ENCODE data around the gene PREX1.
A peak's percentile ranks its signal among the peaks of the same experiment; 100 is the strongest.
"Not testable (repeated sequence)": the region's sequence is repeated elsewhere in the genome, so short reads cannot be mapped to it uniquely, and the experiment has no call there.

The PREX1 gene, protein sequence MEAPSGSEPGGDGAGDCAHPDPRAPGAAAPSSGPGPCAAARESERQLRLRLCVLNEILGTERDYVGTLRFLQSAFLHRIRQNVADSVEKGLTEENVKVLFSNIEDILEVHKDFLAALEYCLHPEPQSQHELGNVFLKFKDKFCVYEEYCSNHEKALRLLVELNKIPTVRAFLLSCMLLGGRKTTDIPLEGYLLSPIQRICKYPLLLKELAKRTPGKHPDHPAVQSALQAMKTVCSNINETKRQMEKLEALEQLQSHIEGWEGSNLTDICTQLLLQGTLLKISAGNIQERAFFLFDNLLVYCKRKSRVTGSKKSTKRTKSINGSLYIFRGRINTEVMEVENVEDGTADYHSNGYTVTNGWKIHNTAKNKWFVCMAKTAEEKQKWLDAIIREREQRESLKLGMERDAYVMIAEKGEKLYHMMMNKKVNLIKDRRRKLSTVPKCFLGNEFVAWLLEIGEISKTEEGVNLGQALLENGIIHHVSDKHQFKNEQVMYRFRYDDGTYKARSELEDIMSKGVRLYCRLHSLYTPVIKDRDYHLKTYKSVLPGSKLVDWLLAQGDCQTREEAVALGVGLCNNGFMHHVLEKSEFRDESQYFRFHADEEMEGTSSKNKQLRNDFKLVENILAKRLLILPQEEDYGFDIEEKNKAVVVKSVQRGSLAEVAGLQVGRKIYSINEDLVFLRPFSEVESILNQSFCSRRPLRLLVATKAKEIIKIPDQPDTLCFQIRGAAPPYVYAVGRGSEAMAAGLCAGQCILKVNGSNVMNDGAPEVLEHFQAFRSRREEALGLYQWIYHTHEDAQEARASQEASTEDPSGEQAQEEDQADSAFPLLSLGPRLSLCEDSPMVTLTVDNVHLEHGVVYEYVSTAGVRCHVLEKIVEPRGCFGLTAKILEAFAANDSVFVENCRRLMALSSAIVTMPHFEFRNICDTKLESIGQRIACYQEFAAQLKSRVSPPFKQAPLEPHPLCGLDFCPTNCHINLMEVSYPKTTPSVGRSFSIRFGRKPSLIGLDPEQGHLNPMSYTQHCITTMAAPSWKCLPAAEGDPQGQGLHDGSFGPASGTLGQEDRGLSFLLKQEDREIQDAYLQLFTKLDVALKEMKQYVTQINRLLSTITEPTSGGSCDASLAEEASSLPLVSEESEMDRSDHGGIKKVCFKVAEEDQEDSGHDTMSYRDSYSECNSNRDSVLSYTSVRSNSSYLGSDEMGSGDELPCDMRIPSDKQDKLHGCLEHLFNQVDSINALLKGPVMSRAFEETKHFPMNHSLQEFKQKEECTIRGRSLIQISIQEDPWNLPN (N-terminal part only)

DNA sequence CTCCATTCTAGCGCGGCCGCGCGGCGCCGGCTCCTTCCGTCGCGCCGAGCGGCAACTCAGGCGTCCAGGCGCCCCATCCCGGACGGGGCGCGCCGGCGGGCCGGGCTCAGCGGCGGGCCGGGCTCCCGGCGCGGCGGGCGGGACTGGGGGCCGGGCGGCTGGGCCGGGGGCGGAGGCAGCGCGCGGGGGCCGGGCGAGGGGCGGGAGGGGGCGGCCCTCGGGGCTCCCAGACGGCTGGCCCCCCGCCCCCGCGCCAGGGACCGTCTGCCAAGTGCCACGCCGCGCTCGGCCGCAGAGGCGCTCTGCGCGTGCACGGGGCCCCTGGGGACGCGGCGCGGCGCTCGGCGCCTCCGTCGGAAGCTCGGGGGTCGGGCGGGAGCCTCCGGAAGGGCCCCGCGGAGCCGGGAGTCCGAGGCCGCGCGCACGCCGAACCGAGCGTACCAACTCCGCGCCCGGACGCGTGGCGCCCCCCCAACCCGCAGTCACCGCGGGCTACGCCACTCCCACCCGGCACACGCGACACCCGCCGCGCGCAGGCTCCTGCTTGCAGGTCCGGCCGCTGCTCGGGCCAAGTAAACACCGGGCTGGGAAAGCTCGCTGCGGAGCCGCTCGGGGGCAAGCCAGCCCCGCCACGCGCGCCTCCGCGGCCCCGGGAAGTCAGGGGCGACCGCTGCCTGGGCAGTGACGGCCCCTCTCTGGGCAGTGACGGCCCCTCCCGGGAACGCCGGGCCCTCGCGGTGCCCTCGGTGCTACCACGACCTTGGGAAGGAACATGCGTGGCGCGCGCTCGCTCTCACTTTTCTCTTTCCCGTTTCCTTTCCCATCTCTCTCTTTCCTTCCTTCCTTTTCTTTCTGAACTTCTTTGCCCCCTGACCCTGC lies at the start of gene PREX1:
Gene PREX1, minus strand, starts transcription at position 145 of the 879 bp plus-strand sequence. Its CDS starts 139 bp downstream, at position 6.
- peak; percentile 63 to 72 for DNase-seq

DNA sequence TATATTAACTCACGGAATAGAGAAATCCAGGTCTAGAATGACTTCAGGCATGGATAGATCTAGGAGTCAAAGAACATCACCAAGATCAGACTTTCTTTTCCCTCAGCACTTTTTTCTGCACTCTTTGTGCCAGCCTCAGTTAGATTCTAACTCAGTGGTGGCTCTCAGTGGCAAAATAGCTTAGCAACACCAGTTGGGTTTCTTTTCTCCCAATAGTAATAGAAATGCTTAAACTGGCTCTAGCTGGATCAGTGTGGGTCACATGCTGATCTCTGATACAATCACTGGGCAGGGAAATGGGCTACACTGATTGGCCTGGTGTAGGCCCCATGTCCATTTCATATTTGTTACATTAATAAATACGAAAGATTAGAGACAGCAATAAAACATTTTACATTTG lies 49.5 kb upstream of the PREX1 start:
- DNase-seq = no peak

DNA sequence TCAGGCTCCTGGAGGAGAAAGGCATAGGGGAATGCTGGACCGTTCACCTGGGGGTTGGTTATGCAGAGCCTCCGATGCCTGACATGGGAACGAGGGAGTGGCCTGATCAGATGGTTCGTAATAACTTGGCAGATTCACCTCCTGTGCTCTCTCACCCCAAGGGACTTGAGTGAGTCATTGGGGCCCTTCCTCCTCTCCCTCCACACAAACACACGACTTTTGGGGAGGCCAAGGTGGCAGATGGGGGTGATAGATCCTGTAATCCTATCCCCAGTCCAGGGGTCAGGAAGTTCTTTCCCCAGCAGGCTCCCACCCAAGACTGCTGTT lies 48.1 kb upstream of the PREX1 start:
- no peak for DNase-seq

DNA sequence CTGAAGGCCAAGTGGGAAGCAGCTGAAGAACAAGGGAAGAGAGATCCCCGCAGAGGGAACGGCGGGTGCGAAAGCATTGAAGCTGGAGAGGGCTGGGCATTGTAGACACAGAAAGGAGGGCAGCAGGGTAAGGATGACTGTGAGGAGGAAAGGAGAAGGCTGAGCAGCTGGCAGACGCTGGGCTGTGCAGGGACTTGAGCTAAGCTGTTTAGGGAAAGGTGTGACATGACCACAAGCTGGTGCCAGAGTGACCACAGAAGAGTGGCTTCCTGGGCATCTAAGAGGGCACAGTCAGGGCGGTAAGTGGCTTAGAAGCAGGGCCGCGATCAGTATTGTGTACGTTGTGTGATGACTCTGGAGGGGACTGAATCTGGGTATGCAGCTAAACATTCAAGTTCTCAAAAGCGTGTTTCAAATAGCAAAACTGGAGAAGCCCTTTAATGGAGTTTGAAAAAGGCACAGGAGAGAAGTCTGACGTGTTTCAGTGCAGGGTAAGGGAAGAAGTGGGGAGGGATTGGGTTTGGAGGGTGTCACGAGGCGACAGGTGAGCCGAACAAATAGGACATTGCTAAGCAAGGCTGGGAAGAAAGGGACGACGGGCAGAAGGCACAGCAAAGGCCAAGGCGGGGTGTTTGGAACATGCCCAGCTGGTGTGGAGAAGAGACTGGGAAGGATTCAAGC lies 47.6 kb upstream of the PREX1 start:
- DNase-seq = no peak

DNA sequence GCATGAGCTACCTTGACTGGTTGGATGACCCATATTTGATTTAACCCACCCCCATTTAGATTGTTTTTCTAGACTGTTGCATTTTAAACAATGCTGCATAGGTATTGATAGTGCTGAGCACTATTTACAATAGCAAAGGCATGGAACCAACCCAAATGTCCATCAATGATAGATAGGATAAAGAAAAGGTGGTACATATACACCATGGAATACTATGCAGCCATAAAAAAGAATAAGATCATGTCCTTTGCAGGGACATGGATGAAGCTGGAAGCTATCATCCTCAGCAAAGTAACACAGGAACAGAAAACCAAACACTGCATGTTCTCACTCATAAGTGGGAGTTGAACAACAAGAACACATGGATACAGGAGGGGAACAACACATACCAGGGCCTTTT lies 41.6 kb upstream of the PREX1 start:
- not testable (repeated sequence) for DNase-seq

DNA sequence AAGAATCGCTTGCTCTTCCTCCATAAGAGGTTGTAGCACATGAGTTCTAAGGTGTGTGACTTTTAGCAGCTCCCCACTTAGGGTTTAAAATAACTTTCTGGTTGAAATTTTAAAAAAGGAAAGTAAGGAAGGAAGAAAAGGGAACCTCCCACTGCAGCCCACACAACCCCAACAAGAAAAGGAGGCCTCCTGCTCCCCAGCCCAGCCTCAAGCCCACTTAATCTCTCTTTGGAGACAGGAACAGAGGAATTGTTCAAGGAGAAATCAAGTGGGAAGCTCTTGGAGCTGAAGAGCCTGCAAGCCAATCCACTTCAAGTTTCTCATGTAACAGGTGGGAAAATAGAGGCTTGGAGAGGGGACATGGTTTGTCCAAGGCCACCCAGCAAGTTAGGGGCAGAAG lies 39.1 kb upstream of the PREX1 start:
- no peak for DNase-seq

DNA sequence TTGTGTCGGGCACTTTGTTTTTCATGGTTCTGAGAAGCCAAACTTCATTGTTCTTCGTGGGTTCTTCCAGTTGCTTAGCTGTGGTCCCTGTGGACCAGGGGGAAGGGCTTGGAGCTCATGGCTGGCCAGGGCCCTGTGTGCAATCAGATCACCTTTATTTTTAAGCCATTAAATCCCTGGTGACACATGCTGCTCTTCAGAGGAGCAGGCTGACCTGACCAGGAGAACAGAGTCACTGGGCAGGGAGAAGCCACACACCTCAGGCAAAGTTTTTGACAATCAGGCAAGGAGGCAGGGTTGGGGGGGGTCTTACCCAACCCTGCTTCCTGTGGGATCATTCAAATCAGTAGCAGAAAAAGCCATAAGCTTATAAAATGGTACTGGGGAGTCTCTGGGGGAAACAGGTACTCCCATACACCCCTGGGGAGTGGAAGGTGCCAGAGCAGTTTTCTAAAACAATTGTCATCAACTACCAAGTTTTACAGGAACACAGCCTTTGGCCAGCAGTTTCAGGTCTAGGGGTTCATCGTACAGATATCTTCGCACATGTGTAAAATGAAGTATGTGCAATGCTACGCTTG lies 37.0 kb upstream of the PREX1 start:
- no peak for DNase-seq

DNA sequence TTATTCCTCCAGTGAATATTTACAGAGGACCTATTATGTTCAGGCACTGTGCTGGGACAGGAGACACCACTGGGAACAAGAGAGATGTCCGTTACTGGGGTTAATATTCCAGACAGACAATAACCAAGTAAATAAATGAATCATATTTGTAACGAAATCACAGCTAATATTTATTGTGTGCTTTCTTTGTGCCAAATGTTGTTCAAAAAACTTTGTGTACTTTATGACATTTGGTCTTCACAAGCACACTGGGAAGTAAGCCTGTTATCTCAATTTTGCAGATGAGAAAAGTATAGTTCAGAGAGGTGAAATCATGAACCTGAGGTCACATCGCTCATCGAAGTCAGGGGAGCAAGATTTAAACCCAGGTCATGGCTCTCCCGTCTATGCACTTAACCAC lies 36.5 kb upstream of the PREX1 start:
- no peak for DNase-seq

DNA sequence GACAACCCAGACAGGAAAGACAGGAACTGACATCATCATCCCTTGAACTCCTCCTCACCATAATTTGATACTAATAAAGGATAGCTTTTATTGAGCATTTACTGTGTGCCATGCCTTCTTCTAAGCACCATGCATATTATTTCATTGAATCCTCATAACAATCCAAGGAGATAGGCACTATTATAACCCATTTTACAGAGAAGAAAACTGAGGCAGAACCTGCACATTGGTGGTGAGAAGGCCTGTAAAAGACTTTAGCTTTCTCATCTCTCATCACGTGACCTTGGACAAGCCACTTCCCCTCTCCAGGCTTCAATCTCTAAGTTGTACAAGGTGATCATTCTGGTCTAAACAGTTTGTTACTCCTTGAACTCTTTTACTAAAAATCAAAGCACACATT lies 34.5 kb upstream of the PREX1 start:
- no peak for DNase-seq

DNA sequence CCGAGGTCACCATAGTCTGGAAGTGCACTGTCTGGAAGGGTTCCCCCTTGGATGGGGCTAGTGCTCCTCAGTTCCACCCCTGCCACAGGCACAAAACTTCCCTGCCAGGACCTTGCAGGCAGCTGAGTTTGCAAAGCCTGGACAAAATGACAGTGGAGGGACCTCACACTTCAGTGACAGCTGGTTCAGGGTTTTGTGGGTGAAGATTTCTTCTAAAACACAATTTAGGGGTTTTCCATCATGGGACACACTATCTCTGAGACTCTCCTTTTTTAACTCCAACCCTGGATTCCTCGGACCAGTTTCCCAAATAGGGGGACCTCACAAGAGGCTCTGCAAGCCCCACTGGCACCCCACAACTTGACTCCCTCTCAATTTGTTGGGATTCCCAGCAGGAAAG lies 33.6 kb upstream of the PREX1 start:
- no peak for DNase-seq

DNA sequence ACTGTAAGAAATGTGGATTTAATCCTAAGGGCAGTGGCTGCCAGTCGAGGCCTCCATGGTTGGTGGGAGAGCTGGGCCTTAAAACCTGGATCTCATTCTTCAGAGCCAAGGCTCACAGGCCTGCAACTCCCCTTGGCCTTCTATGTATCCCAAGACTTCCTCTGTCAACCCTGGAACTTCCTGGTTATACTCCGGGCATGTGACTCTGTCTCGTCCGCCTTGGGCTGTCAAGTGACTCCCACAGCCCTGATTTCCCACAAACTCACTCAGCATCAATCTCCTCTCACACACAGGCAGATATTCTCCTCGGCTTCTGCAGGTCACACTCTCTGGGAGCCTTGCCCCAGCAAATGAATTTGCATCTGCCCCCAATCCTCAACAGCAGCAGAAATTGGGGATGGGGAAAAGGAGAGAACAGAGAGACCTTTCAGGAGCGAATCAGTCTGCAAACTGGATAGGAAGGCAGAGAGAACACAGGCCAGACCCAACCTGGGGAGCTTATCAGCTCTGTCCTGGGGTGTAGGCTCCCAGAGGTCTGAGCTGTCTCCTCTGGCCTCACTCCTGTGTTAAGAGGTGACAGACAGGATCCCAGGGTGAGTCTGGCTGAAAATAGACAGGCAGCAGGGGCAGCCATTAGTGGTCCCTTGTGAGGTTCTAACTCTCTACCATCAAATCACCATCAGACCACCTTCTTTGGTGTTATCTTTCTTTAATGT lies 30.4 kb upstream of the PREX1 start:
- DNase-seq = no peak

DNA sequence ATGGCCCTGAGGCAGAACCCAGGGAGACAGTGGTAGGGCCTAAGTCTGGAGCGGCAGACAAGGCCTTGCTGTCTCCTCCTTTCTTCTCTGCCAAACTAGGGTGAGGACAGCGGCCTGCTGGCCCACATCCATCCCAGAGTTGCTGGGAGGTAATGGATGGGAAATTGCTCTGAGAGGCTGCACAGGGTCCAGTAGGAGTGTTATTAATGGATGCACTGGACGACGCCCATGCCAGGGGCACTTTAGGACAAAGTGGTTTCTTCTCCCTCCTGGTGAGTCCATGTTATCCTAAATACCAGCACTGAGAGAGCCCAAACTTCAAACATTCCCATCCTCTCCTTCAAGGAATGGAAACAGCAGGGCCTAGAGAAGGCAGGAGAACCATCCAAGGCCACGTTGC lies 28.3 kb upstream of the PREX1 start:
- no peak for DNase-seq

DNA sequence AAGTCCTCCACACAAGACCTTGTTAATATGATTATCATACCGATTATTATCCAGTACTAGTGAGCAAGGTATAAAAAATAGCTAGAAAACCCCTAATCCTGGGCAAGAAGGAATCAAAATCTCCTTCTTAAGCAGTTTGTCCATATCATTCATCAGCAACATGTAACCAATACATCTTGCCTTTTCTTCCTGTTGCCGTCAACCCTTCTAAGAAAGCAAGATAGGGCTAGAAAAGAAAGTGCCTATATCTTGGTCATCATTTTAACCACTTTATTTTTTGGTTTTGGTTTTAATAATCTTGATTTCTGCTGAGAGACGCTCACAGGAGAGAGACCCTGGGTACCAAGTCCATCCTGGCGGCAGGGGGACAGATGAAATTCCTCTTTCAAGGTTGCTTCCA lies 27.2 kb upstream of the PREX1 start:
- DNase-seq = no peak

DNA sequence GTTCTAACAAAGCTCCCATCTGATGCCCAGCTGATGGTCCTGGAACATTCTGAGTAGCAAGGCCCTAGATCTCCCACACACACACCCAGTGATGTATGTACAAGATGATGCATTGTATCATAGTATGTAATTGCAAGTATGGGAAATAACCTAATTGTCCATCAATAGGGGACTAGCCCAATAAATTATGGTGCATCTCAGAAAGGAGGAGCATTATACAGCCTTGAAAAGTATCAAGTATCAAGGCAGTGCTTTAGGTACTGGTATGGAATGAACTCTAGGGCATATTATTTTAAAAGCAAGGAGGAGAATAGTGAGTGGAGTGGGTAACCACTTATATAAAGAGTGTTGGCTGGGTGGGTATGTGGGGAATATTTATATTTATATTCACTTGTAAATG lies 24.8 kb upstream of the PREX1 start:
- no peak for DNase-seq

DNA sequence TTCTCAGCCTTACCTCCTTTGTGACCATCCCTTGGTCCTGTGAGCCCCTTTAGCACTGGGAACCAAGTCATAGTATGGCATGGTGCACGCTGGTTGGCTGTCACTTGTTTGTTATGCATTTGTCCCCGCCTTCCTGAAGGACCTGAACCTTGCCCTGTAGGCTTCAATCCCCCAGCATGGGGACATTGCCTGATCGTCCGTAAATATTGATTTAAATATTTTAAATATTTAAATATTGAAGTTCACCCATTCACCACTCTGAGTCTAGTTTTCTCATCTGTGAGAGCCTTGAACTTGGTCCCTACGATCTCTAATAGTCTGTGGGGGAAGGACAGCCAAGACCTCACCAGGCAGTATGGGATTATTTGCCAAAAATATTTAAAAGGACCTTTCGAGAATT lies 23.8 kb upstream of the PREX1 start:
- DNase-seq = no peak

DNA sequence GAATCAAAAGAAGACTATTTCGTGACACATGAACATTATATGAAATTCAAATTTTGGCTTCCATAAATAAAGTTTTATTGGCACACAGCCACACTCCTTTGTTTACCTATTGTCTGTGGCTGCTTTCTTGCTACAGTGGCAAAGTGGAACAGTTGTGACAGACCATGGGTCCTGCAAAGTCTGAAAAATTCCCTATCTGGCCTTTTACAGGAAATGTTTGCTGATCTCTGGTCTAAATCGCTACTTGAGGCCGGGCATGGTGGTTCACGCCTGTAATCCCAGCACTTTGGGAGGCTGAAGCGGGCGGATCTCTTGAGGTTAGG lies 23.1 kb upstream of the PREX1 start:
- no peak for DNase-seq

DNA sequence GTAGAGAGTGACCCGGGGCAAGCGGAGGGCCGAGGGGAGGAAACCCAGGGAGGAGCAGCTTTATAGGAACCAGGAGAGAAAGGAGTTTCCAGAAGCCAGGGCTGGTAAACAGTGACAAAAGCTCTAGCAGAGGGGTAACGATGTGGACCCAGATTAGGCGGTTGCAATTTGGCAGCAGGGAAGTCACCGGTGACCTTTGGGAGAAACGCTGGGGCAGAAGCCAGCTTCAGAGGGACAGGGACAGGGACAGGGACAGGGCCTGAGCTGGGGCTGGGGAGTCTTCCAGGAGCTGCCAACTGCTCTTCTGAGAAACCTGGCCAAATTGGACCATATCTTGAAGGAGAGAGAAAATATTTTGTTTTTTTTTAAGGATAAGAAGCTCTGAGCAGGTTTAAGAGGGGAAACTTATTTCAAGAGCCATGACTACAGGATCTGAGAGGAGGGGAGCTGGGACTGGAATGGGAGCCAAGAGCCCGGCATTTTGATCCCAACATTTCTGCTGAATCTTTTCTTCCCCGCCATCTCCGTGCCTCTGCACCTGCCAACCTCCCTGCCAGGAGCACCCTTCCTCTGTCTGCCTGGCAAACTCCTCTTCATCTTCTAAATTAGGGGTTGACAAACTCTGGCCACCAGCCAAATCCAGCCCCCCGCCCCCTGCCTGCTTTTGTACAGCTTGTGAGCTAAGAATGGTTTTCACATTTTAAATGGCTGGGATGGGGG lies 22.6 kb upstream of the PREX1 start:
- DNase-seq = no peak

DNA sequence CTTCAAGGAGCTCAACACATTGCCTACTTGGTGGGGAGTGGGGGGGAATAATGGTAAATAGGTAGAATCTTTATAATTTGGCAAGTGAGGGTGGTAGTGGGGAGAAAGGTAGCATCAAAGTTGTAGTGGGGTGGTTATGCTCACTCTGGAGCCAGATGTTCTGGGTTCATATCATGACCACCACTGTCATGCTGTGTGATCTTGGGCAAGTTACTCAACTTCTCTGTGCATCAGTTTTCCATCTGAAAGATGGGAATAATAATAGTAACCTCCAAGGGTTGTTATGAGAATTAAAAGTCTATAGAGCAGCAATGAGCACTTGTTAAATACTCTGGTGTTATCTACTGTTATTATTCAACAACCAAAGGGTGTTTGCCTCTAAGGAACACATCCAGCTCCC lies 22.0 kb upstream of the PREX1 start:
- DNase-seq = no peak

DNA sequence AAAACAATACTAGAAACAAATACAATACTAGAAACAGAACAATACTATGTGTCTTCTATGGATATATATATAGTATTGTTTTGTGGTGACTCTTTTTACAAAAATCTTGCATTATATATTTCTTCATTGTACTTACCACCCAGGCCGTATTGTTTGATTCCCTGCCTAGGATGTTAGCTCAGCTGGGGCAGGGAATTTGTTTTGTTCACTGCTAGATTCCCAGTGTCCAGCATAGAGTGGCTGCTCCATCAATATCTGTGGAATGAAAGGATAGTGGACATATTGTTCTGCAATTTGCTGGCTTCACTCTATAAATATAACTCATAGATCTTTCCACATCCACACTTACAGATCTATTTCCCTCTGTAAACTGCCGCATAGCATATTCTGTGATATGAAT lies 21.5 kb upstream of the PREX1 start:
- DNase-seq = no peak

DNA sequence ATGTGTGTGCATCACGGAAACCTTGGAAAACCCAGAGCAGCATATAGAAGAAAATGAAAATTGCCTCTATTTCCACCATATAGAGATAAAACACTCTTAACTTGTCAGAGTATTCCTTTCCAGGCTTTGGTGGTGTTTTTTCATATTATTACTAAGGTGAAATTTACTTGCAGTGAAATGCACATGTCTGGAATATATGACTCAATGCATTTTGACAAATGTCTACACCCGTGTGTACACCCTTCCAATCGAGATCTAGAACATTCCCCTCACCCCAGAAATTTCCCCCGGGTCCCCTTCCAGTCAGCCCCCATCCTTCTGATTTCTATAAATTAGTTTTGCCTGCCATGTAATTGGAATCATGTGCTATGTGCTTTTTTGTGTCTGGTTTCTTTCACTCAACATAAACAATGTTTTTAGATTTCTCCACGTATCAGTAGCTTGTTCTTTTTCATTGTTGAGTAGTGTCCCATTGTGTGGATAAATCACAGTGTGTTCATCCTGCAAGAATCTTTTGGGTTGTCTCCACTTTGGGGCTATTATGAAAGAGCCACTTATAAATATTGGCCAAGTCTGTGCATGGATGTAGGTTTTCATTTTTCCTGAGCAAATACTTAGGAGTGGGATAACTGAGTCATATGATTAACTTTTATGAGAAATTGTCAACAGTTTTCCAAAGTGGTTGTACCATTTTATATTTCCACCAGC lies 19.9 kb upstream of the PREX1 start:
- no peak for DNase-seq

Measured in SW 1271 (cell line).